Stimulated activated CD8-positive, alpha-beta memory T cell treated with anti-CD3 and anti-CD28 coated beads, Interleukin-4, amount 100 ng/mL, for 1 hour (primary cell): Measurements from ENCODE around the gene ADAMTSL2.
A peak's percentile ranks its signal among the peaks of the same experiment; 100 is the strongest.

Experiments used
- DNase-seq, 2 donors: peaks; one replicate each; pipeline ENCODE4 v3.0.0-alpha.2; 2020; ENCODE audit warnings: low read depth in 2 of 2, low spot score in 1 of 2

The ADAMTSL2 gene

GRCh38 chr9:133618726-133619125, 84.2 kb downstream of the ADAMTSL2 start:
- DNase-seq, result no peak

GRCh38 chr9:133619791-133620190, 85.3 kb downstream of the ADAMTSL2 start:
- DNase-seq, result peak; percentile 13 to 21

- no peak for DNase-seq
Measured at GRCh38 chr9:133621725-133622267, 87.3 kb downstream of the ADAMTSL2 start.

GRCh38 chr9:133622555-133622954, 88.1 kb downstream of the ADAMTSL2 start:
- no peak for DNase-seq
